CD4-positive, alpha-beta T cell treated with Interleukin-1 beta for 1 hour (primary cell): Measurements from ENCODE around the gene UMAD1.
"Not testable (repeated sequence)": the region's sequence is repeated elsewhere in the genome, so short reads cannot be mapped to it uniquely, and the experiment has no call there.

ENCODE experiments used
- DNase-seq, 2 donors: peaks; one replicate each; pipeline ENCODE4 v3.0.0-alpha.2; 2020 to 2022

Gene UMAD1

GRCh38 chr7:7653593-7654187, 13.1 kb downstream of the UMAD1 start:
- peak; percentile 6 to 42 for DNase-seq

GRCh38 chr7:7654964-7655715, 14.6 kb downstream of the UMAD1 start:
- DNase-seq: no peak

- DNase-seq: not testable (repeated sequence)
Measured at GRCh38 chr7:7656459-7656858, 15.9 kb downstream of the UMAD1 start.

DNA sequence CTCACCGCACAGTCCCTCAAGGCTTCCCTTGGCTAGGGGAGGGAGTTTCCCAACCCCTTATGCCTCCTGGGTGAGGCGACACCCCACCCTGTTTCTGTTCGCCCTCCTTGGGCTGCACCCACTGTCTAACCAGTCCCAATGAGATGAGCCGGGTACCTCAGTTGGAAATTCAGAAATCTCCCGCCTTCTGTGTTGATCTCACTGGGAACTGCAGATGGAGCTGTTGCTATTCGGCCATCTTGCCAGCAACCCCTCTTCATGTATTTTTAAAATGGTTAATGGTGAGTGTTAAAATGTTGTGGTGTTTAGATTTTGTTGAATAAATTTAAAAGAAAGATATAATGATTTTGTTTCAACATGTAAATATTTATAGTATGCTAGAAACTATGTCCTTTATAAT, 22.0 kb downstream of the UMAD1 start:
- DNase-seq: no peak

DNA sequence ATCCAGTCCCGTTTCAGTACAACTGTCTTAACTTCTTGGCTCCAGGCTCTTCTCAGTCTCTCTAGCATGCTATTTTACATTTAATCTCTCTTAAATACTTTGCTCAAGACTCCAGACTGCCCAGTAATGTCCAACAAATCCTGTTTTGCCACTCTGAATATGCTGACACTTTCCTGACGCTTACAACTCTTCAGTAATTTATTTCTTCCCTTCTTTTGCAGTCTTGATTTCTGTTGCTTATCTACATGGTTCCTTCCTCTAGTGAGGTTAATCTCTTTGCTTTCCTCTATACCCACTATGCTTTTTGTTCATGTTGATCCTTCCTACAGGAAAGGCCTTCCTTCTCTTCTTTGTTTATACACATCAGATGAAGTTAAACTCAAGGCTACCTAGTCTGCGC, 23.7 kb downstream of the UMAD1 start:
- no peak for DNase-seq

DNA sequence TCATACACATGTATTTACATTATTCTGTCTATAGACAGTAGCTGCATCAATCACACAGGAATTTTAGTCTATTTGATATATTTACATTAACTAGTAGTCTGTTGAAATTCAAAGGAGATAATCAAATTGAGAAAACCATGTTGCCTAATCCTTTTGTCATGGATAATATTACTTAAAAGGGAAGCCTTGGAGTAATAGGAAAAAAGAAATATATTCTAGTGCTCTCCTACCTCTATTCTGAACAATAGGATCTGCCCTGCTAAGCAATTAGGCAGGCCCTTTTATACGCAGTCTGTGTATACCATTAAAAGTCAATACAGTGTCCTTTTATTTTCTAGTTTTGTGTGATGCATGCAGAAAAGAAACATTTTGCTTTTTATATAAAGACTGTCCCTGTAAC, 24.5 kb downstream of the UMAD1 start:
- DNase-seq: no peak

- no peak for DNase-seq
Measured at GRCh38 chr7:7667187-7667586, 26.6 kb downstream of the UMAD1 start.

DNA sequence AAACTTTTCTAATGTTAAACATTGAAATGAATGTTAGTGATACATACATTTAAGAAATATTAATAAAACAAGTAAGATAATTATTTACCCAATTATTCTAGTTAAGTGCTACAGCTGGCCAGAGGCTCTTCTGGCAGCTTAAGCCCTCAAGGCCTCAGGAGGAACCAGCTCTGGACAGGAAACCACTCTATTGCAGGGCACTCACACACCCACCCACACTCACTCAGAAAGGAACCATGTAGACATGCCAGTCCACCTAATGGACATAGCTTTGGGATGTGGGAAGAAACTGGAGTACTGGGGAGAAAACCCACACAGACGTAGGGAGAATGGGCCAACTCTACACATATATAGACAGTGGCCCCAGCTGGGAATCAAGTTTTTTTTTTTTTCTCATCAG, 28.2 kb downstream of the UMAD1 start:
- no peak for DNase-seq

DNA sequence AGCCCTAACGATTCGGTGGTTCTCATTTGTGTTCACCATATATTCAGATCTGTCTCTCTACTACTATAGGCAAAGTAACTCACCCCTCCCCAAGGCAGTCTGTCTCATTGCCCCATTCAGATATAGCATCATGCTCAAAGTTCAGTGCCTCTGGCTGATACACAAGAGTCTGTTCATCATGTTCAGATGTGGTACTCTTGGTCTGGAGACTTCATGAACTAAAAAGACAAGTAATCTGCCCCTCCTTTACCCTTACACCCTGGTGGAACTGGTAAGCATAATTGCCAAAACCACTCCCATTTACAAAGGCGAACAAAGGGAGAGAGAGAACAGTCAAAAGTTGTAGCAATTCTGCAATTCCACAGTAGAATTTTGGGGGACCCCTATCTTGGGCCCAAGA, 29.9 kb downstream of the UMAD1 start:
- DNase-seq: no peak

DNA sequence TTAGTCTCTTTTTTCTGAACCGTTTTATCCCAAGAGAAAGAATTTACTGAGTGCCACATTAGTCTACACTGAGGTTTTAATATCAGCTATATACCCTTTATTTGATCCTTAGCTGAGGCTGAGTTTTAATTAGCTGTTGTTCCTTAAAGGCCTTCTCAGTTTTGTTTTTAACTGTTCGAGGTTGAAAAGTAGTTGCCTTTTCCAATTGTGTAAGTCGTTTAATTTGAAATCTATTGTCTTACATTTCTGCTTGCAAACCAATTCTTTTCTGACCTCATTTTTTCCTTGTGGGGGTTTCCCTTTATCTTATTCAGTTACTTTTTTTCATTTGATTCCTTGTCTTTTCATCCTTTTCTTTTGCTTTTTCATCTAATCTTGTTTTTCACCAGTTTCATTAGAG, 30.8 kb downstream of the UMAD1 start:
- DNase-seq: no peak

DNA sequence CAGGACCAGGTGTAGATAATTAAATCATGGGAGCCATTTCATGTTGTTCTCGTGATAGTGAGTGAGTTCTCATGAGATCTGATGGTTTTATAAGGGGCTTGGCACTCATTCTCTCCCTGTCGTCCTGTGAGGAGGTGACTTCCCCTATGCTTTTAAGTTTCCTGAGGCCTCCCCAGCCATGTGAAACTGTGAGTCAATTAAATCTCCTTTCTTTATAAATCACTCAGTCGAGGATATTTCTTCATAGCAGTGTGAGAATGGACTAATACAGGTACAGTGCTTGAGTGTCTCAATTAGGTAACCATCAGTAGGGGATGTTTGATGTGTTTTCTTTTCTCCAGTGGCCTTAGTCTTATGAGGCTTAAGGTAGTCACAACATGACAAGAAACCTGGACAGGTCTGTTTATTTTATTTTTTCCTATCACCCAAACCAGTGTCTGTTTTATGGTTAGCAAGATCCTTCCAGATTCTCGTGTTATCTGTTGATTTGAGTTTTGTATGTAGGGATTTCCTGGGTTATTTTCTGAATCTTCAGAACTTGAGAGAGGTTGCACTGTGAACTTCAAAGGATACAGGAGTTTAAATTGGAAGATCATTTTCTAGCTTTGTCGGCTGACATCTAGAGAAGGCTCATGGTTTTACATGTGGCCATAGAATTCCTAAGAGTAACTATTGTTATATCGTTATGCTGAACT, 32.1 kb downstream of the UMAD1 start:
- DNase-seq: no peak

GRCh38 chr7:7673240-7673550, 32.6 kb downstream of the UMAD1 start:
- DNase-seq: no peak

DNA sequence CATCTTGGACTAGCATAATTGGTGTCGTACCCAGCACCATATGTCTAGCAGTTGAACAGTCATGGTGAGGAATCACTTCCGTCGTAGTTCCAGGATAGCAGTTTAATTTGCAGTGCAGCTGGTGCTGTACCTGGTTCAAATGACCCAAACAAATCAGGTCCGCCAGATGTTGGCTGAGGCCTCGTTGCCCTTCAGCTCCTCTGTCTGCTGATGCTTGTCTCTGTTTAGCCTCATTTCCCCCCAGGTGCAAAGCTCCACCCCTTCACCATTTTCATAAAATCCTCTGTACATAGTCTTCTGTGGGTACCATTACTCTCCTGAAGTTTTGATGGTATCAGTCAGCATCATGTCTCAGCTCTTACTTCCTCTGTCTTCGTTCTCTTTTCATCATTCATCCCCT, 35.1 kb downstream of the UMAD1 start:
- DNase-seq: no peak

DNA sequence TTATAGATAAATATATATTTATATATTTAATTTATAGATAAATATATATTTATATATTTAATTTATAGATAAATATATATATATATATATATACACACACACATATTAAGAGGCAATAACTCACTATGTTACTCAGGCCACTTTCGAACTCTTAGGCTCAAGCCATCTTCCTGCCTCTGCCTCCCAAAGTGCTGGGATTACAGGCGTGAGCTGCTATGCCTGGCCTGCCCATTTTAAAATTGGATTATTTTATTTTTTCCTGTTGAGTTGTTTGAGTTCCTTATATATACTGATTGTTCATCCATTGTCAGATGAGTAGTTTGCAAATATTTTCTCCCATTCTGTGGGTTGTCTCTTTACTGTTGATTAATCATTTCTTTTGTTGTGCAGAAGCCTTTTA, 39.1 kb downstream of the UMAD1 start:
- not testable (repeated sequence) for DNase-seq

- peak; percentile 27 to 71 for DNase-seq
Measured at GRCh38 chr7:7681191-7681935, 40.8 kb downstream of the UMAD1 start.

GRCh38 chr7:7681936-7682329, 41.4 kb downstream of the UMAD1 start:
- no peak for DNase-seq

DNA sequence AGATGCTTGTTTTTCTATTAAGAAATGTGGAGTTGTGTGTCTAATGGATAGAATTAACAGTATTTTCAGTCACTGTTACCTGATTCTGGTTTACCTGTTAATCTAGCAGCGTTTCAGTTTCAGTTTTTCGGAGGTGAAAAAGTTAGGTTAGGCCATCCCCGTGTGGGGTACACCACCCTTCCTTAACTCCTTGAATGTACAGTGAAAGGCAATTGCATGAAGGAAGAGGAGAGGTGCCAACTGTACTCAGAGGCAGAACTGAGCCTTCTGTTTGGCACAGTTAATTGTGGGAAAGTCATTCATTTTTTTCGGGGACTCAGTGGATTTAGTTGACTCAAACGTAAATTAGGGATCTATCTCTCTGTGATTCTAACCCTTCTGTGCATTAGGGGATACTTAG, 42.3 kb downstream of the UMAD1 start:
- no peak for DNase-seq

GRCh38 chr7:7686811-7687508, 46.4 kb downstream of the UMAD1 start:
- DNase-seq: no peak

DNA sequence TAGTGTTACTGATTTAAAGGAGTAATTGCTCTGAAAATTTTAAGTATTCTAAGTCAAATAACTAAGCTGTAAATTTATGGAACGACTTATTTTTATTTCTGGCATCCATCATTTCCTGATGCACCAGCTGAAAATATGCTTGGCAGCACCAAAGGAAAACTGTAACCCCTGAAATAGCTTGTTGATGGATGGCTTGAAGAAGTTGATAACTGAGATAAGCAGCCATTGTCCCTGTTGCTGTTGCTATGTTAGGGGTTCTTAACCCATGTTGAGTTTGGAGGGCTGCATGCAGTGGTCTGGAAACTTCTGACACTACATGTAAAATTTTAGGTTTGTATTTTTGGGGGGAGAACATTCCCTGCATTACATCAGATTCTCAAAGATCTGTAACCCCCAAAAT, 47.2 kb downstream of the UMAD1 start:
- DNase-seq: no peak

DNA sequence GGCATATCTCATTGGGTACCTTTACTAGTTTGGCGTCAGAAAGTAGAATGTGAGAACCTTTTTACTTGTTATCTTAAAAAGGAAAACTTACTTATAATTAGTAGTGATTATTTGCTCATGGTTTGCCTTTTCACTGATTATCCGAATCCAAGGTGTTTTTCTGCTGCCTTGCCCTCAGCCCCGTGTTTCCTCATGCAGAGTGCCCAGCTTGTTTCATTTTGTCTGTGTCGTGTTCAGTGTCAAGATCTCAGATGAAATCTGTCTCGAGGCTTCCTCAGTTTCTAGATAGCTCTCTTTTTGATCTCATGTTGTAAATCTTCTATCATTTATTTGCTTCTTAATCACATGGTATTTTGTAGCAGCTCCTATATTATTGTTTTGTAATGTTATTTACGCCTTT, 47.8 kb downstream of the UMAD1 start:
- no peak for DNase-seq

GRCh38 chr7:7688956-7689355, 48.4 kb downstream of the UMAD1 start:
- DNase-seq: no peak

GRCh38 chr7:7693881-7694280, 53.3 kb downstream of the UMAD1 start:
- no peak for DNase-seq

- no peak for DNase-seq
Measured at GRCh38 chr7:7694542-7694941, 54.0 kb downstream of the UMAD1 start.
